GM15510 (cell line): ENCODE measurements around the gene PRSS35.

Experiments
- POLR2A ChIP-seq: IDR thresholded peaks from 3 replicates; pipeline ENCODE4 v1.6.1; 2011; ENCODE audit warnings: borderline replicate concordance; ENCODE audit not compliant: insufficient read length; ENCODE audit errors: extremely low read depth

Gene PRSS35

DNA sequence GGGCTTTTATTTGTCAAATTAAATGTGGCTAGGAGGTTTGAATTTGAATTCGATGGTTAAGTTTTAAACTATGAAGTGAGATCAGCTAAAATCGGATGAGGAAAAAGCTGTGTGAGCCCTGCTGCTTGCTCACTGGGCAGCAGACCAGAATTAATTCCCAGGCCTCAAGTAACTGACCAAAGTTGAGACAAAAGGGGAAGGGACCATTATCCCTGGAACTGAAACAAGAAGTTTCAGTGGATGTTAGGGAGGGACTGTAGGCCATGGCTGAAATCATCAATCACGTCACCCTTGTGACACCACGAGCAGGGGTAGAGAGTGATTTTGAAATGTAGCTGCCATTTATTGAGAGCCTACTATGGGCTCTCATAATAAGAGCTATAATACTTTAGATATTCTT, 7.0 kb upstream of the PRSS35 start:
- no peak for TF ChIP-seq POLR2A

GRCh38 chr6:83509441-83509840, 2.9 kb upstream of the PRSS35 start:
- no peak for TF ChIP-seq POLR2A

DNA sequence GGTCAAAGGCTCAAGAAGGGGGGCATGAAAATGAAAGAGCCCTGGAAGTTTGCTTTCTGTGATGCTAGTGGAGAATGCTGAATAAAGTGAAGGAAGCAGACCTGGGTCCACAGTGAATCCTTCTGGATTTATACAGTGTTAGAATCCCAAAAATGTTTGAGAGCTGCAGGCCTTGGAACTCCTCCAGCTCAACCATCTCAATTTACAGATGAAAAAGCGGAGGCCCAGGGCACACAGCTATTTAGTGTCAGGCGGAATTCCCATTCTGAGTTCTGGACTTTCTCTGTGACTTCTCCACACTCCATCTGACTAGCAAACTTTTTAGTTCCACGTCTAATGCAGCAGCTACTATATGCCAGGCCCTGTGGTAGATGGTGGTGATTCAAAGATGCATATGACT, 1.5 kb upstream of the PRSS35 start:
- TF ChIP-seq POLR2A: no peak

DNA sequence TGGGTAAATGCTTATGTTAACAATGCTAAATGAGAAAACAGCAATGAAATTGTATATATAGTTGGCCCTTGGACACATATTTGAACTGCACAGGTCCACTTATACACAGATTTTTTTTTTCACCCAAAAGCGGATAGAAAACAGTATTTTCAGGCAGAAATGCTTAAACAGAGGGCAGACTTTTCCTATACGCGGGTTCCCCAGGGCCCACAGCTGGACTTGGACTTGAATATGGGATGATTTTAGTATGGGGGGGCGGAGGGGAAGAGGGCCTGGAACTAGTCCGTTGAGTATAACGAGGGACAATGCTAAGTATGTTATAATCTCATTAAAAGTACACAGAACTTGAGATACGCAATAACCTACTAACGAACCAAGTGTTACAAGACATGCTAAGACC, 1.1 kb upstream of the PRSS35 start:
- TF ChIP-seq POLR2A: no peak

GRCh38 chr6:83514466-83514865, 2.1 kb downstream of the PRSS35 start:
- TF ChIP-seq POLR2A: no peak

GRCh38 chr6:83514866-83515466, 2.6 kb downstream of the PRSS35 start:
- no peak for TF ChIP-seq POLR2A

GRCh38 chr6:83517500-83517899, 5.2 kb downstream of the PRSS35 start:
- TF ChIP-seq POLR2A: no peak

GRCh38 chr6:83518816-83519480, 6.6 kb downstream of the PRSS35 start:
- no peak for TF ChIP-seq POLR2A

DNA sequence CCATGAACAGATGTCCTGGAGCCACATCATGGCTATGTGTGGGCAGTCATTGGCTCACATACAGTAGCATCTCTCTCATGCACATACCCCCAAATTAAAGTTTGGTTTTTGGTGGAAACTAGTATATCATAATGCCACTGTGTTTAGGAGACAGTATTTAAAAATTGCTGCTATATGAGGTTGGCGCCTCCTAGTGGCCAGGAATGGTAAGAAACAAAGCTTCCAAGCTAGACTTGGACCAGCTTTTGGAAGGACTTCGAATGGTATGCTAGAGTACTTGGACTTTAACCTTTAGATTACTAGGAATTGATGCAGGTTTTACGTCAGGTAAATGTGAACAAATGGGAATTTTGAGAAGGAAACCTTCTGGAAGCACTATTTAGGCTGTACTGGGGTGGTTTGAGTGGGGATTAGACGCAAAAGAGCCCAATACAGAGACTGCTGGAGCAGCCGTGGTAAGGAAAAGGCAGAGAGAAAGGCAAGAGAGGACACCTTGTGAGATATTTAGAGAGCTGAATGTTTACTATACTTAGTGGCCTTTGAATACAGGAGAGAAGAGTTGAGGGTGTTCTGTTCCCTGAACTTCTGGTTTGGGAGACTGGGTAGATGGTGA, 23.8 kb downstream of the PRSS35 start:
- TF ChIP-seq POLR2A: no peak

- no peak for TF ChIP-seq POLR2A
These were observed 24.6 kb downstream of the PRSS35 start for GRCh38 chr6:83536647-83537589.

DNA sequence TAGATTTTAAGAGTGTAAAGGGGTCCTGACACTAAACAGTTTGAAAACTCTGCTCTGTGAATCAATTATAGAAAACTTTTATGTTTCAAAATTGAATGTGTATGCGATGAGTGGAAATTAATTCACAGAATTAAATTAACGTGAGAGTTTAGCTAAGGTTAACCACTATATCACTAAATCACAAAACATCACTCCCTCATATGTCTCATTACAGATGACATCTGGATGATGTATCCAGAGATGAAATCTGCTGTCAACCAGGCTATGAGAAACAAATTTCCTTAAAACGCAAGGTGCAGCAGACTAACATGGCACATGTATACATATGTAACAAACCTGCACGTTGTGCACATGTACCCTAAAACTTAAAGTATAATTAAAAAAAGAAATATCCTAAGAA, 27.3 kb downstream of the PRSS35 start:
- TF ChIP-seq POLR2A: no peak

- no peak for TF ChIP-seq POLR2A
These were observed 34.3 kb downstream of the PRSS35 start for GRCh38 chr6:83546636-83547035.

DNA sequence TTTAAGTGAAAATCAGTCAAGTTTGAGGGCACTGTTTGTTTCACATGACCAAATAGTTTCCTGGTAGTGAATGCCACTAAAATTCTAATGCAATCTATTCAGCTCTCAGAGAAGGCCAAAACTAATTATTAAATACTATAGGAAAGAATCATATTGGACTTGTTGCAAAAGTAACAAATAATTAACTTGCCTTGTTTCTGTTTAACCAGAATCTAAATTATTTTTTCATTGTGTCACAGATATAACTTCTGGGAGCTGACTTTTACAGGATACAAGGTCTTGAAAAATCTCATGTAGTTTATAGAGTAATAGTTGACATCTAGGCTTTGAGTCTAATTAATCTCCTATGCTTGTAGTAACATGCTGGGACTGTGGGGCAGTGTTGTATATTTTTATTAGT, 44.5 kb downstream of the PRSS35 start:
- TF ChIP-seq POLR2A: no peak

GRCh38 chr6:83558975-83559374, 46.6 kb downstream of the PRSS35 start:
- TF ChIP-seq POLR2A: no peak

- TF ChIP-seq POLR2A: no peak
These were observed 62.4 kb downstream of the PRSS35 start for GRCh38 chr6:83574783-83575182.
